NCI-H187 (cell line): Measurements from ENCODE around the gene MEGF6.

ENCODE experiments used
- DNase-seq, 2 experiments: peaks; one replicate each; lab custom pipeline; 2025; lab: John Stamatoyannopoulos, UW

Gene MEGF6

GRCh38 chr1:3457910-3458883 lies 153.1 kb downstream of the MEGF6 start:
- no peak for DNase-seq

GRCh38 chr1:3456964-3457909 lies 154.1 kb downstream of the MEGF6 start:
- no peak for DNase-seq

GRCh38 chr1:3456449-3456963 lies 154.8 kb downstream of the MEGF6 start:
- no peak for DNase-seq

GRCh38 chr1:3455670-3456448 lies 155.4 kb downstream of the MEGF6 start:
- no peak for DNase-seq

- no peak for DNase-seq
These were observed 156.3 kb downstream of the MEGF6 start for GRCh38 chr1:3454811-3455618.

GRCh38 chr1:3453891-3454810 lies 157.2 kb downstream of the MEGF6 start, which contains the start of gene ARHGEF16:
ARHGEF16 (plus strand) TSS chr1:3454665; CDS start chr1:3463085, 8,420 bp downstream.
- peak; percentile 4 to 44 for DNase-seq

- DNase-seq = peak; percentile 2 to 19
These were observed 158.0 kb downstream of the MEGF6 start for GRCh38 chr1:3453203-3453761.

- DNase-seq = no peak
These were observed 158.5 kb downstream of the MEGF6 start for GRCh38 chr1:3452866-3453175.

- DNase-seq = no peak
These were observed 159.1 kb downstream of the MEGF6 start for GRCh38 chr1:3451994-3452865.

- DNase-seq = no peak
These were observed 160.3 kb downstream of the MEGF6 start for GRCh38 chr1:3450983-3451382.

- DNase-seq = no peak
These were observed 161.0 kb downstream of the MEGF6 start for GRCh38 chr1:3450202-3450863.

- no peak for DNase-seq
These were observed 166.6 kb downstream of the MEGF6 start for GRCh38 chr1:3444736-3445135.

- DNase-seq = no peak
These were observed 167.0 kb downstream of the MEGF6 start for GRCh38 chr1:3444298-3444697.

- DNase-seq = no peak
These were observed 167.5 kb downstream of the MEGF6 start for GRCh38 chr1:3443807-3444206.

GRCh38 chr1:3442901-3443300 lies 168.4 kb downstream of the MEGF6 start:
- no peak for DNase-seq

GRCh38 chr1:3442331-3442730 lies 169.0 kb downstream of the MEGF6 start:
- DNase-seq = no peak

GRCh38 chr1:3441880-3442279 lies 169.4 kb downstream of the MEGF6 start:
- no peak for DNase-seq

GRCh38 chr1:3441410-3441847 lies 169.9 kb downstream of the MEGF6 start:
- DNase-seq = no peak
